GM23338 (cell line): ENCODE data around the gene SPINK5. TPM values are rescaled to one million over a fixed set of nuclear protein-coding genes. Genes with fewer than 3 reads are reported as not detected.

Experiments
- ATAC-seq: fragments of 200-7000 bp; cut with Tn5 transposase; 3 replicates; pipeline ENCODE4 v1.9.1; 2020
- DNase-seq: peaks from one replicate; pipeline ENCODE4 v3.0.0-alpha.2; 2015; ENCODE audit warnings: low spot score
- H2AFZ ChIP-seq: fragments of 200-600 bp; sonication (generic); 2 replicates; pipeline ENCODE4 v1.8.0; 2016; ENCODE audit warnings: antibody characterized with exemption, mild to moderate bottlenecking, moderate library complexity
- H3F3A ChIP-seq: fragments of 200-600 bp; sonication (generic); replicated peaks from 2 replicates; pipeline ENCODE4 v1.8.0; 2017; ENCODE audit warnings: antibody characterized with exemption, mixed run types, low read depth
- H3K27ac ChIP-seq: fragments of 200-600 bp; sonication (generic); 2 replicates; pipeline ENCODE4 v1.6.1; 2016; ENCODE audit warnings: low read depth
- H3K27me3 ChIP-seq: fragments of 200-600 bp; sonication (generic); 2 replicates; pipeline ENCODE4 v1.8.0; 2016; ENCODE audit warnings: mild to moderate bottlenecking, mixed run types, moderate library complexity; ENCODE audit not compliant: insufficient read depth
- H3K36me3 ChIP-seq: fragments of 200-600 bp; sonication (generic); 2 replicates; pipeline ENCODE4 v1.8.0; 2016; ENCODE audit warnings: mild to moderate bottlenecking; ENCODE audit not compliant: insufficient read depth
- H3K4me1 ChIP-seq: fragments of 200-600 bp; sonication (generic); 2 replicates; pipeline ENCODE4 v1.8.0; 2016; ENCODE audit warnings: mild to moderate bottlenecking, moderate library complexity; ENCODE audit not compliant: insufficient read depth
- H3K4me2 ChIP-seq: fragments of 200-600 bp; sonication (generic); 2 replicates; pipeline ENCODE4 v1.7.1; 2017; ENCODE audit warnings: mixed run types
- H3K4me3 ChIP-seq: fragments of 200-600 bp; sonication (generic); 2 replicates; pipeline ENCODE4 v1.6.1; 2016; ENCODE audit warnings: mixed run types
- H3K79me2 ChIP-seq: fragments of 200-600 bp; sonication (generic); replicated peaks from 2 replicates; pipeline ENCODE4 v1.8.0; 2017; ENCODE audit warnings: mild to moderate bottlenecking; ENCODE audit not compliant: insufficient read depth
- H3K9me2 ChIP-seq: fragments of 200-600 bp; sonication (generic); 2 replicates; pipeline ENCODE4 v1.8.0; 2017; ENCODE audit not compliant: insufficient read depth
- H4K20me1 ChIP-seq: fragments of 200-600 bp; sonication (generic); replicated peaks from 2 replicates; pipeline ENCODE4 v1.8.0; 2017; ENCODE audit warnings: mild to moderate bottlenecking; ENCODE audit not compliant: insufficient read depth
- H3K27ac Mint-ChIP-seq: 2 replicates; pipeline ENCODE4 v1.8.0; 2020; ENCODE audit warnings: inconsistent platforms, mild to moderate bottlenecking, moderate library complexity, mixed read lengths
- H3K27me3 Mint-ChIP-seq: 3 replicates; pipeline ENCODE4 v1.8.0; 2022; ENCODE audit warnings: low read depth, mild to moderate bottlenecking, moderate library complexity, mixed read lengths, inconsistent platforms; ENCODE audit not compliant: insufficient read depth, poor library complexity
- H3K36me3 Mint-ChIP-seq: 3 replicates; pipeline ENCODE4 v1.8.0; 2021; ENCODE audit warnings: low read depth, mild to moderate bottlenecking, inconsistent platforms, moderate library complexity, mixed read lengths
- H3K4me1 Mint-ChIP-seq: 3 replicates; pipeline ENCODE4 v1.8.0; 2020; ENCODE audit warnings: mild to moderate bottlenecking, inconsistent platforms, mixed read lengths
- H3K4me3 Mint-ChIP-seq: 3 replicates; pipeline ENCODE4 v1.8.0; 2021; ENCODE audit warnings: moderate library complexity, mild to moderate bottlenecking, inconsistent platforms, mixed read lengths
- H3K9me3 Mint-ChIP-seq: 3 replicates; pipeline ENCODE4 v1.8.0; 2020; ENCODE audit warnings: moderate library complexity, mild to moderate bottlenecking, inconsistent platforms, mixed read lengths
- CREB1 ChIP-seq: fragments of 250-450 bp; sonication (Bioruptor Pico); IDR thresholded peaks from 2 replicates; pipeline ENCODE4 v1.5.0; 2020; ENCODE audit warnings: low read depth, mild to moderate bottlenecking, moderate library complexity
- EZH2 ChIP-seq: fragments of 200-600 bp; sonication (generic); IDR thresholded peaks from one replicate; pipeline ENCODE4 v1.8.0; 2017; ENCODE audit warnings: antibody characterized with exemption, mild to moderate bottlenecking, low read depth; ENCODE audit not compliant: unreplicated experiment
- EZH2phosphoT487 ChIP-seq: fragments of 200-600 bp; sonication (generic); IDR thresholded peaks from one replicate; pipeline ENCODE4 v1.8.1; 2018; ENCODE audit warnings: antibody characterized with exemption; ENCODE audit not compliant: unreplicated experiment
- JUNB ChIP-seq: IDR thresholded peaks from one replicate; pipeline ENCODE4 v1.6.1; 2016; ENCODE audit warnings: antibody characterized with exemption; ENCODE audit not compliant: unreplicated experiment
- NANOG ChIP-seq: IDR thresholded peaks from 2 replicates; pipeline ENCODE4 v1.6.1; 2016; ENCODE audit warnings: antibody characterized with exemption, borderline replicate concordance
- POLR2AphosphoS5 ChIP-seq: IDR thresholded peaks from 2 replicates; pipeline ENCODE4 v1.6.1; 2016; ENCODE audit warnings: antibody characterized with exemption, low read depth
- REST ChIP-seq: IDR thresholded peaks from one replicate; pipeline ENCODE4 v1.6.1; 2018; ENCODE audit warnings: antibody characterized with exemption; ENCODE audit not compliant: unreplicated experiment
- STAT1 ChIP-seq: IDR thresholded peaks from one replicate; pipeline ENCODE4 v1.6.1; 2016; ENCODE audit warnings: antibody characterized with exemption; ENCODE audit not compliant: unreplicated experiment
- ZNF114 ChIP-seq: fragments of 250-450 bp; sonication (Bioruptor Pico); IDR thresholded peaks from 2 replicates; pipeline ENCODE4 v1.5.0; 2020; ENCODE audit warnings: mild to moderate bottlenecking, moderate library complexity
- ZNF331 ChIP-seq: fragments of 250-450 bp; sonication (Bioruptor Pico); IDR thresholded peaks from 2 replicates; pipeline ENCODE4 v1.5.0; 2020; ENCODE audit warnings: low read depth, mild to moderate bottlenecking, moderate library complexity
- polyA plus RNA-seq: library from polyadenylated mRNA; unstranded; fragments of >200 nt; fragmentation: Nextera tagmentation; extraction: Ambion mirVana; gene quantifications from 2 replicates; pipeline ENCODE4 v1.2.1, GENCODE V29; 2016
- total RNA-seq: library from RNA; depleted of rRNA; stranded (reverse); fragments of >200 nt; shearing (Covaris generic); gene quantifications from 2 replicates; pipeline ENCODE4 v1.2.3, GENCODE V29; 2014
- TF ChIP-seq, protein P1 (sequence below): fragments of 250-450 bp; sonication (Bioruptor Pico); IDR thresholded peaks from 2 replicates; pipeline ENCODE4 v1.5.0; 2020; ENCODE audit warnings: mild to moderate bottlenecking, moderate library complexity
- TF ChIP-seq, protein P2 (sequence below): IDR thresholded peaks from 2 replicates; pipeline ENCODE4 v1.6.1; 2016; ENCODE audit warnings: antibody characterized with exemption
- TF ChIP-seq, protein P3 (sequence below), 2 experiments: fragments of 200-600 bp in 1 of 2; sonication (generic) in 1 of 2; conservative IDR thresholded peaks; 2 replicates each; pipeline versions ENCODE4 v1.5.1 to v1.6.1; 2016 to 2017; ENCODE audit warnings: antibody characterized with exemption in 2 of 2, low read depth in 2 of 2, mild to moderate bottlenecking in 2 of 2, moderate library complexity in 1 of 2

SPINK5 gene
- total and polyA plus RNA-seq, 2 experiments from 2014 or later, result 4.5 to 8.8 TPM

- Histone ChIP-seq H3K27ac (no peak overlapping the region), H3K79me2 (no peaks in the 10 kb centered on the region), H3K4me3 (no peak overlapping the region), H3K27me3 (no peaks in the 10 kb centered on the region), H4K20me1 (no peaks in the 10 kb centered on the region), H3F3A (no peaks in the 10 kb centered on the region), H3K9me2 (no peaks in the 10 kb centered on the region), H3K4me2 (no peak overlapping the region), H3K36me3 (peaks cover 6% of the 10 kb centered on the region; the same call in 1 of the 2 replicates), H2AFZ (no peak overlapping the region), H3K4me1 (no peaks in the 10 kb centered on the region)
- Mint-ChIP-seq H3K36me3 (no peaks in the 10 kb centered on the region), H3K4me1 (peaks cover 4% of the 10 kb centered on the region; the same call in 2 of the 3 replicates), H3K27ac (no peak overlapping the region), H3K4me3 (no peak overlapping the region), H3K27me3 (no peaks in the 10 kb centered on the region), H3K9me3 (no peaks in the 10 kb centered on the region)
- no peak for ATAC-seq
- TF ChIP-seq JUNB, result no peak
- TF ChIP-seq, protein P1, sequence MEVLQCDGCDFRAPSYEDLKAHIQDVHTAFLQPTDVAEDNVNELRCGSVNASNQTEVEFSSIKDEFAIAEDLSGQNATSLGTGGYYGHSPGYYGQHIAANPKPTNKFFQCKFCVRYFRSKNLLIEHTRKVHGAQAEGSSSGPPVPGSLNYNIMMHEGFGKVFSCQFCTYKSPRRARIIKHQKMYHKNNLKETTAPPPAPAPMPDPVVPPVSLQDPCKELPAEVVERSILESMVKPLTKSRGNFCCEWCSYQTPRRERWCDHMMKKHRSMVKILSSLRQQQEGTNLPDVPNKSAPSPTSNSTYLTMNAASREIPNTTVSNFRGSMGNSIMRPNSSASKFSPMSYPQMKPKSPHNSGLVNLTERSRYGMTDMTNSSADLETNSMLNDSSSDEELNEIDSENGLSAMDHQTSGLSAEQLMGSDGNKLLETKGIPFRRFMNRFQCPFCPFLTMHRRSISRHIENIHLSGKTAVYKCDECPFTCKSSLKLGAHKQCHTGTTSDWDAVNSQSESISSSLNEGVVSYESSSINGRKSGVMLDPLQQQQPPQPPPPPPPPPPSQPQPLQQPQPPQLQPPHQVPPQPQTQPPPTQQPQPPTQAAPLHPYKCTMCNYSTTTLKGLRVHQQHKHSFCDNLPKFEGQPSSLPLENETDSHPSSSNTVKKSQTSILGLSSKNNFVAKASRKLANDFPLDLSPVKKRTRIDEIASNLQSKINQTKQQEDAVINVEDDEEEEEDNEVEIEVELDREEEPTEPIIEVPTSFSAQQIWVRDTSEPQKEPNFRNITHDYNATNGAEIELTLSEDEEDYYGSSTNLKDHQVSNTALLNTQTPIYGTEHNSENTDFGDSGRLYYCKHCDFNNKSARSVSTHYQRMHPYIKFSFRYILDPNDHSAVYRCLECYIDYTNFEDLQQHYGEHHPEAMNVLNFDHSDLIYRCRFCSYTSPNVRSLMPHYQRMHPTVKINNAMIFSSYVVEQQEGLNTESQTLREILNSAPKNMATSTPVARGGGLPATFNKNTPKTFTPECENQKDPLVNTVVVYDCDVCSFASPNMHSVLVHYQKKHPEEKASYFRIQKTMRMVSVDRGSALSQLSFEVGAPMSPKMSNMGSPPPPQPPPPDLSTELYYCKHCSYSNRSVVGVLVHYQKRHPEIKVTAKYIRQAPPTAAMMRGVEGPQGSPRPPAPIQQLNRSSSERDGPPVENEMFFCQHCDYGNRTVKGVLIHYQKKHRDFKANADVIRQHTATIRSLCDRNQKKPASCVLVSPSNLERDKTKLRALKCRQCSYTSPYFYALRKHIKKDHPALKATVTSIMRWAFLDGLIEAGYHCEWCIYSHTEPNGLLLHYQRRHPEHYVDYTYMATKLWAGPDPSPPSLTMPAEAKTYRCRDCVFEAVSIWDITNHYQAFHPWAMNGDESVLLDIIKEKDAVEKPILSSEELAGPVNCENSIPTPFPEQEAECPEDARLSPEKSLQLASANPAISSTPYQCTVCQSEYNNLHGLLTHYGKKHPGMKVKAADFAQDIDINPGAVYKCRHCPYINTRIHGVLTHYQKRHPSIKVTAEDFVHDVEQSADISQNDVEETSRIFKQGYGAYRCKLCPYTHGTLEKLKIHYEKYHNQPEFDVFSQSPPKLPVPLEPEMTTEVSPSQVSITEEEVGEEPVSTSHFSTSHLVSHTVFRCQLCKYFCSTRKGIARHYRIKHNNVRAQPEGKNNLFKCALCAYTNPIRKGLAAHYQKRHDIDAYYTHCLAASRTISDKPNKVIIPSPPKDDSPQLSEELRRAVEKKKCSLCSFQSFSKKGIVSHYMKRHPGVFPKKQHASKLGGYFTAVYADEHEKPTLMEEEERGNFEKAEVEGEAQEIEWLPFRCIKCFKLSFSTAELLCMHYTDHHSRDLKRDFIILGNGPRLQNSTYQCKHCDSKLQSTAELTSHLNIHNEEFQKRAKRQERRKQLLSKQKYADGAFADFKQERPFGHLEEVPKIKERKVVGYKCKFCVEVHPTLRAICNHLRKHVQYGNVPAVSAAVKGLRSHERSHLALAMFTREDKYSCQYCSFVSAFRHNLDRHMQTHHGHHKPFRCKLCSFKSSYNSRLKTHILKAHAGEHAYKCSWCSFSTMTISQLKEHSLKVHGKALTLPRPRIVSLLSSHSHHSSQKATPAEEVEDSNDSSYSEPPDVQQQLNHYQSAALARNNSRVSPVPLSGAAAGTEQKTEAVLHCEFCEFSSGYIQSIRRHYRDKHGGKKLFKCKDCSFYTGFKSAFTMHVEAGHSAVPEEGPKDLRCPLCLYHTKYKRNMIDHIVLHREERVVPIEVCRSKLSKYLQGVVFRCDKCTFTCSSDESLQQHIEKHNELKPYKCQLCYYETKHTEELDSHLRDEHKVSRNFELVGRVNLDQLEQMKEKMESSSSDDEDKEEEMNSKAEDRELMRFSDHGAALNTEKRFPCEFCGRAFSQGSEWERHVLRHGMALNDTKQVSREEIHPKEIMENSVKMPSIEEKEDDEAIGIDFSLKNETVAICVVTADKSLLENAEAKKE (CRISPR knock-in tag), result no peak
- no peak for TF ChIP-seq EZH2phosphoT487
- TF ChIP-seq, protein P2, sequence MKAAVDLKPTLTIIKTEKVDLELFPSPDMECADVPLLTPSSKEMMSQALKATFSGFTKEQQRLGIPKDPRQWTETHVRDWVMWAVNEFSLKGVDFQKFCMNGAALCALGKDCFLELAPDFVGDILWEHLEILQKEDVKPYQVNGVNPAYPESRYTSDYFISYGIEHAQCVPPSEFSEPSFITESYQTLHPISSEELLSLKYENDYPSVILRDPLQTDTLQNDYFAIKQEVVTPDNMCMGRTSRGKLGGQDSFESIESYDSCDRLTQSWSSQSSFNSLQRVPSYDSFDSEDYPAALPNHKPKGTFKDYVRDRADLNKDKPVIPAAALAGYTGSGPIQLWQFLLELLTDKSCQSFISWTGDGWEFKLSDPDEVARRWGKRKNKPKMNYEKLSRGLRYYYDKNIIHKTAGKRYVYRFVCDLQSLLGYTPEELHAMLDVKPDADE, result no peak
- TF ChIP-seq STAT1, result no peak
- TF ChIP-seq POLR2AphosphoS5, result no peak
- TF ChIP-seq NANOG, result no peak
- no peak for TF ChIP-seq ZNF331 (CRISPR knock-in tag)
- TF ChIP-seq CREB1, result no peak
- TF ChIP-seq REST, result no peak
- TF ChIP-seq, protein P3, sequence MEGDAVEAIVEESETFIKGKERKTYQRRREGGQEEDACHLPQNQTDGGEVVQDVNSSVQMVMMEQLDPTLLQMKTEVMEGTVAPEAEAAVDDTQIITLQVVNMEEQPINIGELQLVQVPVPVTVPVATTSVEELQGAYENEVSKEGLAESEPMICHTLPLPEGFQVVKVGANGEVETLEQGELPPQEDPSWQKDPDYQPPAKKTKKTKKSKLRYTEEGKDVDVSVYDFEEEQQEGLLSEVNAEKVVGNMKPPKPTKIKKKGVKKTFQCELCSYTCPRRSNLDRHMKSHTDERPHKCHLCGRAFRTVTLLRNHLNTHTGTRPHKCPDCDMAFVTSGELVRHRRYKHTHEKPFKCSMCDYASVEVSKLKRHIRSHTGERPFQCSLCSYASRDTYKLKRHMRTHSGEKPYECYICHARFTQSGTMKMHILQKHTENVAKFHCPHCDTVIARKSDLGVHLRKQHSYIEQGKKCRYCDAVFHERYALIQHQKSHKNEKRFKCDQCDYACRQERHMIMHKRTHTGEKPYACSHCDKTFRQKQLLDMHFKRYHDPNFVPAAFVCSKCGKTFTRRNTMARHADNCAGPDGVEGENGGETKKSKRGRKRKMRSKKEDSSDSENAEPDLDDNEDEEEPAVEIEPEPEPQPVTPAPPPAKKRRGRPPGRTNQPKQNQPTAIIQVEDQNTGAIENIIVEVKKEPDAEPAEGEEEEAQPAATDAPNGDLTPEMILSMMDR (conservative IDR thresholded peaks at IDR 0.05; ENCODE audit: low read depth in 2 of 2), result no peak
- TF ChIP-seq EZH2, result no peak
- no peak for TF ChIP-seq ZNF114 (CRISPR knock-in tag)
- no peak for DNase-seq
Measured at GRCh38 chr5:148113243-148113642, 49.5 kb downstream of the SPINK5 start.
